ENCODE measurements around the gene CDKN1C. TPM values are rescaled to one million over a fixed set of nuclear protein-coding genes. Genes with fewer than 3 reads are reported as not detected.

CDKN1C gene
- total and polyA plus RNA-seq, 2 donors from 2014 or later: 54.8 to 192 TPM

- no peak for TF ChIP-seq CTCF (IDR thresholded peaks at IDR 0.05; ENCODE audit: borderline replicate concordance, extremely low read depth, insufficient read depth)
- Histone ChIP-seq H3K4me3 (ENCODE audit: low read length in 3 of 3) (no peak overlapping the region), H3K36me3 (ENCODE audit: control insufficient read depth in 2 of 3, insufficient read depth in 3 of 3, low read length in 3 of 3) (no peaks in the 10 kb centered on the region), H3K27ac (ENCODE audit: low read depth in 2 of 2, low read length in 2 of 2) (no peak overlapping the region), H3K9me3 (ENCODE audit: control insufficient read depth in 2 of 3, insufficient read depth in 1 of 3, low read length in 3 of 3) (no peaks in the 10 kb centered on the region), H3K27me3 (ENCODE audit: control insufficient read depth, insufficient read depth, low read length) (no peaks in the 10 kb centered on the region), H3K4me1 (ENCODE audit: control insufficient read depth in 2 of 3, insufficient read depth in 2 of 3, low read depth in 1 of 3, low read length in 3 of 3) (peaks cover 0 to 5% (median 0%) of the 10 kb centered on the region in 3 donors), H3K9ac (ENCODE audit: low read length in 3 of 3) (no peak overlapping the region)
- DNase-seq (peak in 1 of 5 donors; percentile 73), FAIRE-seq (no peak)
- intact Hi-C loops (cut with DNase I): no loop called here
Observed at GRCh38 chr11:2917842-2918490, 32.4 kb upstream of the CDKN1C start.

- H3K27ac ChIP-seq (ENCODE audit: low read depth in 2 of 2, low read length in 2 of 2): no peak overlapping the region
- no peak overlapping the region for H3K4me3 ChIP-seq (ENCODE audit: low read length in 3 of 3)
- intact Hi-C loops (cut with DNase I): no loop called here
- no peaks in the 10 kb centered on the region for H3K27me3 ChIP-seq (ENCODE audit: control insufficient read depth, insufficient read depth, low read length)
- H3K9ac ChIP-seq (ENCODE audit: low read length in 3 of 3): no peak overlapping the region
- H3K36me3 ChIP-seq (ENCODE audit: control insufficient read depth in 2 of 3, insufficient read depth in 3 of 3, low read length in 3 of 3): no peaks in the 10 kb centered on the region
- no peak for FAIRE-seq
- no peak for TF ChIP-seq CTCF (IDR thresholded peaks at IDR 0.05; ENCODE audit: borderline replicate concordance, extremely low read depth, insufficient read depth)
- peaks cover 0 to 9% (median 0%) of the 10 kb centered on the region in 3 donors for H3K4me1 ChIP-seq (ENCODE audit: control insufficient read depth in 2 of 3, insufficient read depth in 2 of 3, low read depth in 1 of 3, low read length in 3 of 3)
- H3K9me3 ChIP-seq (ENCODE audit: control insufficient read depth in 2 of 3, insufficient read depth in 1 of 3, low read length in 3 of 3): no peaks in the 10 kb centered on the region
- DNase-seq: peak in 1 of 5 donors; percentile 66
Observed at GRCh38 chr11:2916892-2917645, 31.5 kb upstream of the CDKN1C start.

GRCh38 chr11:2916114-2916891, 30.7 kb upstream of the CDKN1C start:
- Histone ChIP-seq H3K27me3 (ENCODE audit: control insufficient read depth, insufficient read depth, low read length) (no peaks in the 10 kb centered on the region), H3K4me1 (ENCODE audit: control insufficient read depth in 2 of 3, insufficient read depth in 2 of 3, low read depth in 1 of 3, low read length in 3 of 3) (peaks cover 0 to 14% (median 0%) of the 10 kb centered on the region in 3 donors), H3K9me3 (ENCODE audit: control insufficient read depth in 2 of 3, insufficient read depth in 1 of 3, low read length in 3 of 3) (no peaks in the 10 kb centered on the region), H3K27ac (ENCODE audit: low read depth in 2 of 2, low read length in 2 of 2) (no peak overlapping the region), H3K9ac (ENCODE audit: low read length in 3 of 3) (no peak overlapping the region), H3K4me3 (ENCODE audit: low read length in 3 of 3) (no peak overlapping the region), H3K36me3 (ENCODE audit: control insufficient read depth in 2 of 3, insufficient read depth in 3 of 3, low read length in 3 of 3) (no peaks in the 10 kb centered on the region)
- no peak for TF ChIP-seq CTCF (IDR thresholded peaks at IDR 0.05; ENCODE audit: borderline replicate concordance, extremely low read depth, insufficient read depth)
- DNase-seq (peak in 1 of 5 donors; percentile 66), FAIRE-seq (no peak)
- intact Hi-C loops (cut with DNase I): no loop called here
